ENCODE results near the gene EGF. TPM values are rescaled to one million over a fixed set of nuclear protein-coding genes. Genes with fewer than 3 reads are reported as not detected.
"Not testable (repeated sequence)": the region's sequence is repeated elsewhere in the genome, so short reads cannot be mapped to it uniquely, and the experiment has no call there.

The EGF gene
- total RNA-seq, 1 donor from 2014 or later, result 0.46 TPM

GRCh38 chr4:109945056-109945455 is 32.4 kb downstream of the EGF start:
- no peak overlapping the region for H3K4me3 ChIP-seq (ENCODE audit: low read depth, low read length)
- DNase-seq (ENCODE audit: low read depth), result no peak
- TF ChIP-seq, protein P1, sequence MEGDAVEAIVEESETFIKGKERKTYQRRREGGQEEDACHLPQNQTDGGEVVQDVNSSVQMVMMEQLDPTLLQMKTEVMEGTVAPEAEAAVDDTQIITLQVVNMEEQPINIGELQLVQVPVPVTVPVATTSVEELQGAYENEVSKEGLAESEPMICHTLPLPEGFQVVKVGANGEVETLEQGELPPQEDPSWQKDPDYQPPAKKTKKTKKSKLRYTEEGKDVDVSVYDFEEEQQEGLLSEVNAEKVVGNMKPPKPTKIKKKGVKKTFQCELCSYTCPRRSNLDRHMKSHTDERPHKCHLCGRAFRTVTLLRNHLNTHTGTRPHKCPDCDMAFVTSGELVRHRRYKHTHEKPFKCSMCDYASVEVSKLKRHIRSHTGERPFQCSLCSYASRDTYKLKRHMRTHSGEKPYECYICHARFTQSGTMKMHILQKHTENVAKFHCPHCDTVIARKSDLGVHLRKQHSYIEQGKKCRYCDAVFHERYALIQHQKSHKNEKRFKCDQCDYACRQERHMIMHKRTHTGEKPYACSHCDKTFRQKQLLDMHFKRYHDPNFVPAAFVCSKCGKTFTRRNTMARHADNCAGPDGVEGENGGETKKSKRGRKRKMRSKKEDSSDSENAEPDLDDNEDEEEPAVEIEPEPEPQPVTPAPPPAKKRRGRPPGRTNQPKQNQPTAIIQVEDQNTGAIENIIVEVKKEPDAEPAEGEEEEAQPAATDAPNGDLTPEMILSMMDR (conservative IDR thresholded peaks at IDR 0.05; ENCODE audit: low read depth, low read length), result no peak

DNA sequence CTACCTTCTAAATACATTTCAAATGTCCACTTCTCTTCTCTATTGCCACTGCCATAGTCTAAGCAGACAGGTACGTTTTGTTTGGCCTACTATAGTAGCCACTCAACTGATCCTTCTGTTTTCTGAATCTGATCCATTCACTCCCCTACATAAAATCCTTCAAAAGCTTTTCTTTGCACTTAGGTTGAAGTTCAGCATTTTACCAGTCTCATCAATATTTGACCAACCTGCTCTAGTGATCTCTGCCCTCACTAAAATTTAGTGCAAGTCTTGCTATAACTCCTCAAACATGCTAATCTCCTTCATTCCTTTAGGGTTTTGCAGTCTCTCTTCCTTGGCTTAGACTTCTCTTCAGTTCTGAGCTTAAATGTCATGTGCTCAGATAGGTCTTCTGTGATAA is 33.4 kb downstream of the EGF start:
- no peak overlapping the region for H3K4me3 ChIP-seq (ENCODE audit: low read depth, low read length)
- no peak for DNase-seq (ENCODE audit: low read depth)
- TF ChIP-seq, protein P1 (conservative IDR thresholded peaks at IDR 0.05; ENCODE audit: low read depth, low read length), result no peak

DNA sequence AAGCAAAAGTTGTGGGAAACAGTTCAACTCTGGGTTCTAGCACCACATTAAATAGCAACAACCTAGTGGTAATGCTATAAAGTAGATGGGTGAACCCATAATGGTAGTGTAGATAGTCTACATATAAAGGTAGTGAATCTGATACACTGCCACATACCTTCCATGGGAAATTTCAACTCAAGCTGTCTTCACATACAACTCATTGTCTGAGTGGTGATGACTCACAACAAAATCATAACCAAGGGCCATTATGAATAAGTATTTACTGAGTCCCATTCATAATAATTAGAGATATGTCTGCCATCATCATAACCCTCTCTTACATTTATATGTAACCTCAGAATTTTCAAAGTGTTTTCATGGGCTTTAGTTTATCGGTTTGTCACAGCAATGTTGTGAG is 34.8 kb downstream of the EGF start:
- no peak overlapping the region for H3K4me3 ChIP-seq (ENCODE audit: low read depth, low read length)
- no peak for DNase-seq (ENCODE audit: low read depth)
- TF ChIP-seq, protein P1 (conservative IDR thresholded peaks at IDR 0.05; ENCODE audit: low read depth, low read length), result no peak

GRCh38 chr4:109947918-109948317 is 35.2 kb downstream of the EGF start:
- no peak for DNase-seq (ENCODE audit: low read depth)
- TF ChIP-seq, protein P1 (conservative IDR thresholded peaks at IDR 0.05; ENCODE audit: low read depth, low read length), result no peak
- no peak overlapping the region for H3K4me3 ChIP-seq (ENCODE audit: low read depth, low read length)

DNA sequence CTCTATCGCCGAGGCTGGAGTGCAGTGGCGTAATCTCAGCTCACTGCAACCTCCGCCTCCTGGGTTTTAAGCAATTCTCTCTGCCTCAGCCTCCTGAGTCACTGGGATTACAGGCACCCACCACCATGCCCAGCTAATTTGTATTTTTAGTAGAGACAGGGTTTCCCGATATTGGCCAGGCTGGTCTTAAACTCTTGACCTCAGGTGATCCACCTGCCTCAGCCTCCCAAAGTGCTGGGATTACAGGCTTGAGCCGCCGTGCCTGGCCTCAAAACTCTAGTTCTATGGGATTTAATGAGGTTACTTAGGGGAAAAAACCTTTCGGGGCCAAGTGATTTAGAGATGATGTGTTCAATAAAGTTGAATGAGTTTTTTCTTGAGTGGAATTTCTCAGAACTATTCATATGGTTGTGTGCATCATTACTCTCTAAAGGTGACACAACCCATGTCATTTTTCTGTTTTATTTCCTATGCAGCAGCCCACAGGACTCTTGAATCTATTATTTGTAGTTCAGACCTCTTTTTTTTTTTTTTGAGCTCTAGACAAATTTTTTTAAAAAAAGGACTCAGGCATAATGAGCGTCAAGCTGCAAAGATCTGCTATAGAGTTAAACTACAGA is 36.5 kb downstream of the EGF start:
- not testable (repeated sequence) for H3K4me3 ChIP-seq (ENCODE audit: low read depth, low read length); DNase-seq (ENCODE audit: low read depth)

GRCh38 chr4:109952612-109953011 is 39.9 kb downstream of the EGF start:
- no peak for DNase-seq (ENCODE audit: low read depth)
- H3K4me3 ChIP-seq (ENCODE audit: low read depth, low read length), result no peak overlapping the region
- TF ChIP-seq, protein P1 (conservative IDR thresholded peaks at IDR 0.05; ENCODE audit: low read depth, low read length), result no peak

DNA sequence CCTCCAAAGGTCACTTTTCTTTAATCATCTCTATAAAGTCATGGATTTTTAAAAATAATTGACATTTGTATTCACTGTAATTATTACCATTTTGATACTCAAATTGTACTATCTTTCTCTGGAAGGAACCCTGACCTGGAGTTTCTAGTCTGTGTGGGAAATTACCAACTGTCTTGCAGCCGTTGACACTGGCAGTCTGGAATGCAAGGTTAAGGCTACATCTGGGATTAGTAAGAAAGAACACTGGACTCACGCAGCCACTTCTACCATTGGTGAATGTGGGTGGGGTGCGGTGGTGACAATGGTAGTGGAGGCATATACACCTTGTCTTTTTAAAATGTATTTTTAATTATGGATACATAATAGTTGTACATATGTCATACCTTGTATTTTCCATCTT is 40.9 kb downstream of the EGF start:
- H3K4me3 ChIP-seq (ENCODE audit: low read depth, low read length), result no peak overlapping the region
- DNase-seq (ENCODE audit: low read depth), result no peak
- TF ChIP-seq, protein P1 (conservative IDR thresholded peaks at IDR 0.05; ENCODE audit: low read depth, low read length), result no peak
